AG09319 (cell line): ENCODE measurements around the gene RHCE.
"Not testable (repeated sequence)": the region's sequence is repeated elsewhere in the genome, so short reads cannot be mapped to it uniquely, and the experiment has no call there.

Source experiments
- DNase-seq: peaks from one replicate; pipeline ENCODE4 v3.0.0-alpha.2; 2010; ENCODE audit warnings: low read depth; ENCODE audit errors: extremely low read depth
- TF ChIP-seq, protein P1 (sequence below): IDR thresholded peaks from 2 replicates; pipeline ENCODE4 v1.5.1; 2011; ENCODE audit warnings: low read depth, mild to moderate bottlenecking, inconsistent platforms, low read length, moderate library complexity

The RHCE gene

GRCh38 chr1:25392841-25393240, 27.8 kb downstream of the RHCE start:
- no peak for DNase-seq
- TF ChIP-seq, protein P1, sequence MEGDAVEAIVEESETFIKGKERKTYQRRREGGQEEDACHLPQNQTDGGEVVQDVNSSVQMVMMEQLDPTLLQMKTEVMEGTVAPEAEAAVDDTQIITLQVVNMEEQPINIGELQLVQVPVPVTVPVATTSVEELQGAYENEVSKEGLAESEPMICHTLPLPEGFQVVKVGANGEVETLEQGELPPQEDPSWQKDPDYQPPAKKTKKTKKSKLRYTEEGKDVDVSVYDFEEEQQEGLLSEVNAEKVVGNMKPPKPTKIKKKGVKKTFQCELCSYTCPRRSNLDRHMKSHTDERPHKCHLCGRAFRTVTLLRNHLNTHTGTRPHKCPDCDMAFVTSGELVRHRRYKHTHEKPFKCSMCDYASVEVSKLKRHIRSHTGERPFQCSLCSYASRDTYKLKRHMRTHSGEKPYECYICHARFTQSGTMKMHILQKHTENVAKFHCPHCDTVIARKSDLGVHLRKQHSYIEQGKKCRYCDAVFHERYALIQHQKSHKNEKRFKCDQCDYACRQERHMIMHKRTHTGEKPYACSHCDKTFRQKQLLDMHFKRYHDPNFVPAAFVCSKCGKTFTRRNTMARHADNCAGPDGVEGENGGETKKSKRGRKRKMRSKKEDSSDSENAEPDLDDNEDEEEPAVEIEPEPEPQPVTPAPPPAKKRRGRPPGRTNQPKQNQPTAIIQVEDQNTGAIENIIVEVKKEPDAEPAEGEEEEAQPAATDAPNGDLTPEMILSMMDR = no peak

DNA sequence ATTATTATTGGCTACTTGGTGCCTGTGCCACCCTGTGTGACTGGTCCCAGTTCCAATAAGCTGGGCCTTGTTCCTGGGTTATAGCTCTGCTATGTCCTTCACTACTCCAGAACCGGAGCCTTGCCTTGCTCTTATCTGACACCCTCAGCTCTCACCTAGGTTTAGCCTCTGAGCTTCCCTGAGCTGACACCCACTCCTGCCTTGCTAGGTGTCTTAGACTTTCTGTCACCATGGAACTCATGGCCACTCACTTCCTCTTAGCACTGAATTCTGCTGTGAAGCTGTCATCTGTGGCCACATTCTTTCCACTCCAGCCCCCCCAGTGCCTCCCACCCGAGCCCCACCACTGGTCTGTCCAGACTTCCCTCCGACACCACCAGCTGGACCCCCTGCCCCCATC, 30.9 kb downstream of the RHCE start:
- DNase-seq = not testable (repeated sequence)

GRCh38 chr1:25388691-25389090, 31.9 kb downstream of the RHCE start:
- not testable (repeated sequence) for DNase-seq

DNA sequence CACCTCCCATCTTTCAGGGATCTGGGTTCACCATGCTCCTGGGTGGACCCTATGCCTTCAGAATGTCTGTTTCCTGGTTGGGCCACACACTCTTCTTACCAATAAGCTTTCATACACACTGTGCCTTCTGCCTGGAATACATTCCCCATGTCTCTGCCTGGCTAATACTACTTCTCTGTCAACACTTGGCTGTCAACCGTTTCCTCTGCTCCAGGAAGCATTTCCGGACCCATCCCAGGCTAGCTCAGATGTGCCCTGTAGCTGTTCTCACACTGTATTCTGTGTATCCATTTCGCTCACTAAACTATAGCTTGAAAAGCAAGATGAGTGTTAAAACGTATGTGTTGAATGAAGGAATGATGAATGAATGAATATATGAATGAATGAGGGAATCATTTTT, 33.5 kb downstream of the RHCE start:
- not testable (repeated sequence) for DNase-seq

GRCh38 chr1:25383875-25384274, 36.8 kb downstream of the RHCE start:
- not testable (repeated sequence) for DNase-seq

DNA sequence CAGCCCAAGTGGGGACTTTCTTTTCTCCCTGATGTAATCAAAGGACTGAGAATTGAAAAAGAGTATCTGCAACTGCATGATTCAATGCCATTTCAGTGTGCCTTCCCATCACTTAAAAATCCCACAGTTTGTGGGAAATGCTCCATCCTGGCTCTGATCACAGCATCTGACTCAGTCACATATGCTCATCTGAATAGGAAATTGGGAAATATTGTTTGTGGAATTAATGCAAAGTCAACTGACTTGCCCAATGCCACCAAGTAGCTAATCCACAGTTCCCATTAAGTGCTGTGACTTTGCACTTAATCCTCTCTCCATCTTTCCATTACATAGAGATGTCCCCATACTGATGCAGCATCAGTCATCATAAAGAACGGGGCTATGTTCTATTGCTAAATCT, 37.5 kb downstream of the RHCE start:
- peak; percentile 61 for DNase-seq

GRCh38 chr1:25382543-25382942, 38.1 kb downstream of the RHCE start:
- DNase-seq = not testable (repeated sequence)

- not testable (repeated sequence) for DNase-seq
Observed at GRCh38 chr1:25378367-25378766, 42.3 kb downstream of the RHCE start.

- DNase-seq = peak; percentile 55
Observed at GRCh38 chr1:25371757-25372156, 48.9 kb downstream of the RHCE start.

- DNase-seq = not testable (repeated sequence)
Observed at GRCh38 chr1:25369691-25370271, 50.8 kb downstream of the RHCE start.

DNA sequence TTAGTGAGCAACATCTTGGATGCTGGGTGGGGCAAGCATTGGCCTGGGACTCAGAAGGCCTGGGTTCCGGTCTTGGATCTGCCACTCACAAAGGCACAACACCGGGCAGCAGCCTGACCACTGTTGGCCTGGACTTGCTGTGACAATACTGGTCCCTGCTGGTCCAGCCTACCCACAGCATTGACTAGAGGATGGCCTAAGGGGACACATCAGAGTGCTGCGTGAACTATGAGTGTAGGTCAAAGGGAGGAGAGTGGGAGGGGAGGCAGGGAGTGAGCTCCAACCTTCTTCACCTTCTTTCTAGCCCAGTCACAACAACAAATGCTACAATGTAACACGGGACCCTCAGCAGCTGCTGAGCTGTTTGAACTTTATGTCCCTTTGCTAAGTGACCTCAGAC, 51.4 kb downstream of the RHCE start:
- no peak for DNase-seq

DNA sequence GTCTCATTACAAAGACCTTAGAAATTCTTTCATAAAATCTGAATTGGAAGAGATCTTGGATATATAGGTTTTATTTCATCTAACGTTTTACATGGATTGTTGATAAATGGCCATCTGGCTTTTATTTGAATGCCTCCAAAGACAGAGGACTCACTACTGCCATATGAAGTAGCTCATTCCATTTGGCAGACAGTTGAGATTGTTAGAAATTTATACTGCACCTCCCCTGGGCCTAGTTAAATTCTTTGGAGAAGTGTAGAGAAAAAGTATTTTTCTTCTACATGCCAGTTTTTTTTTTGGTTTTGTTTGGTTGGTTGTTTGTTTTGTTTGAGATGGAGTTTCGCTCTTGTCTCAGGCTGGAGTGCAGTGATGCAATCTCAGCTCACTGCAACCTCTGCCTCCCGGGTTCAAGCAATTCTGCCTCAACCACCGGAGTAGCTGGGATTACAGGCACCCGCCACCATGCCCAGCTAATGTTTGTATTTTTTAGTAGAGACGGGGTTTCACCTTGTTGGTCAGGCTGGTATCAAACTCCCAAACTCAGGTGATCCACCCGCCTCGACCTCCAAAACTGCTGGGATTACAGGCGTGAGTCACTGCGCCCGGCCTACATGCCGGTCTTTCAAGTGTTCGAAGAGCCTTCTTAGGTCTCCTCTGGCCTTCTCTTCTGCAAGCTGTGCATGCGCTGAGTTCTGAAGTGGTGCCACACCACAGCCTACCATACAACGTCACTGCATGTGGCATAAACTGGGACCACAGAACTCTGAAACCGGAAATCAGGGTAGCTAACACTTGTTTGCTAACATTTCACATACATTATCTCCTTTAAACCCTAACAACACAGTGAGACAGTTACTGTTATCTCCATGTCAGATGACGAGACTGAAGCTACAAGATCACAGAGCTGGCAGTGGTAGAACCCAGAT, 57.7 kb downstream of the RHCE start:
- not testable (repeated sequence) for DNase-seq

More for the DNA sequence above, 51.4 kb downstream of the RHCE start:
- TF ChIP-seq, protein P1 = no peak

DNA sequence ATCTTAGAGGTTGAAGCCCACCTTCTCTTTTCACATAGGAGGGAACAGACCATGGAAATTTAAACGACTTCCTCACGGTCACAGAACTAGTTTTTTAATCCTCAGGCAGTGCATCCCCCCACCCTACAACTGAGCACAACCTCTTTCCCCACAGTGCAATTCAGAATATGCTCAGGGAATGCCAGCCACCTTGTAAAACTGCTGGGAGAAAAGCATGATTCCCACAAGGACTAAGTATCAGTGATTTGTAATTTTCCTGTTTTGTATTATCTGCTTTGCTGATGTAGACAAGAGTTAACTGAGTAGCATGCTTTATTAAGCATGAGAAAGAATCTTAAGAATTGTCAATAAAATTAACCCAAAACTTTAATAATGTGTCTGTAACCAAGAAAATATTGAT, 58.7 kb downstream of the RHCE start:
- TF ChIP-seq, protein P1 = no peak
- DNase-seq = no peak
